HepG2 (cell line): ENCODE measurements around the gene EFNA2. TPM values are rescaled to one million over a fixed set of nuclear protein-coding genes. Genes with fewer than 3 reads are reported as not detected.
A peak's percentile ranks its signal among the peaks of the same experiment; 100 is the strongest.

ENCODE experiments used
- HMGXB3 ChIP-seq: sonication (generic); formaldehyde crosslinking; IDR thresholded peaks from 2 replicates; pipeline ENCODE4 v1.4.0; 2020; ENCODE audit warnings: missing genetic modification reagents, borderline replicate concordance
- KMT2A ChIP-seq: sonication (generic); formaldehyde crosslinking; IDR thresholded peaks from 2 replicates; pipeline ENCODE4 v1.4.0; 2020; ENCODE audit warnings: missing genetic modification reagents
- PLSCR1 ChIP-seq: sonication (generic); formaldehyde crosslinking; IDR thresholded peaks from 2 replicates; pipeline ENCODE4 v1.5.0; 2020; ENCODE audit warnings: missing genetic modification reagents, mild to moderate bottlenecking, borderline replicate concordance
- TFDP1 ChIP-seq: IDR thresholded peaks from 2 replicates; pipeline ENCODE4 v1.6.1; 2016; ENCODE audit warnings: missing compliant biosample characterization, missing genetic modification reagents, borderline replicate concordance
- ZNF317 ChIP-seq: sonication (generic); formaldehyde crosslinking; IDR thresholded peaks from 2 replicates; pipeline ENCODE4 v1.5.0; 2020; ENCODE audit warnings: mild to moderate bottlenecking, missing genetic modification reagents
- ZNF343 ChIP-seq: sonication (generic); formaldehyde crosslinking; IDR thresholded peaks from 2 replicates; pipeline ENCODE4 v1.4.0; 2020; ENCODE audit warnings: mild to moderate bottlenecking, missing genetic modification reagents
- polyA plus RNA-seq, 8 experiments: library from polyadenylated mRNA; depleted of rRNA in 3 of 8; stranded (reverse) in 7 of 8; unstranded in 1 of 8; fragments of >200 nt; fragmentation: Illumina TruSeq in 4 of 8; extraction: Trizol in 4 of 8; gene quantifications; 2 replicates each; pipeline versions ENCODE4 v1.2.1 to v1.2.3, GENCODE V29; 2011 to 2016; ENCODE audit warnings: low read depth in 4 of 8, missing spikeins in 1 of 8, mixed read lengths in 1 of 8; ENCODE audit not compliant: insufficient read depth in 1 of 8
- total RNA-seq, 5 experiments: library from RNA; depleted of rRNA; stranded (reverse); fragments of >200 nt; fragmentation: Illumina TruSeq; extraction: Trizol; gene quantifications; 2 replicates each; pipeline ENCODE4 v1.2.3, GENCODE V29; 2016; ENCODE audit warnings: low read depth in 1 of 5

EFNA2 gene
- total and polyA plus RNA-seq, 2 of the 13 experiments (the other 11 are each of a cell fraction or from before 2014, with no cell fraction given) = 6.0 to 9.9 TPM

GRCh38 chr19:1240925-1241324 is 44.7 kb upstream of the EFNA2 start (continued):
- TF ChIP-seq HMGXB3 (CRISPR knock-in tag) (no peak), TFDP1 (CRISPR knock-in tag) (no peak), ZNF317 (CRISPR knock-in tag) (no peak), KMT2A (CRISPR knock-in tag) (no peak), PLSCR1 (CRISPR knock-in tag) (no peak), ZNF343 (CRISPR knock-in tag) (0 out of 2 replicates have a peak, but pooled peaks have one; percentile 17)
